Panc1 (cell line): ENCODE data around the gene NHSL1.

Source experiments
- CTCF ChIP-seq: fragments of 450-650 bp; IDR thresholded peaks from 2 replicates; pipeline ENCODE4 v1.5.1; 2017; ENCODE audit warnings: mild to moderate bottlenecking
- POLR2AphosphoS5 ChIP-seq: IDR thresholded peaks from 2 replicates; pipeline ENCODE4 v1.6.1; 2012; ENCODE audit warnings: mild to moderate bottlenecking, low read depth, low read length, moderate library complexity
- SIN3A ChIP-seq: IDR thresholded peaks from 2 replicates; pipeline ENCODE4 v1.6.1; 2012; ENCODE audit warnings: low read depth, mild to moderate bottlenecking, low read length, moderate library complexity, borderline replicate concordance; ENCODE audit not compliant: insufficient read depth
- TF ChIP-seq, protein P1 (sequence below), 2 experiments: IDR thresholded peaks; 2 replicates each; pipeline ENCODE4 v1.6.1; 2011 to 2012; ENCODE audit warnings: low read depth in 2 of 2, control low read depth in 1 of 2, low read length in 1 of 2, mild to moderate bottlenecking in 1 of 2, moderate library complexity in 1 of 2; ENCODE audit not compliant: insufficient read depth in 1 of 2

DNA sequence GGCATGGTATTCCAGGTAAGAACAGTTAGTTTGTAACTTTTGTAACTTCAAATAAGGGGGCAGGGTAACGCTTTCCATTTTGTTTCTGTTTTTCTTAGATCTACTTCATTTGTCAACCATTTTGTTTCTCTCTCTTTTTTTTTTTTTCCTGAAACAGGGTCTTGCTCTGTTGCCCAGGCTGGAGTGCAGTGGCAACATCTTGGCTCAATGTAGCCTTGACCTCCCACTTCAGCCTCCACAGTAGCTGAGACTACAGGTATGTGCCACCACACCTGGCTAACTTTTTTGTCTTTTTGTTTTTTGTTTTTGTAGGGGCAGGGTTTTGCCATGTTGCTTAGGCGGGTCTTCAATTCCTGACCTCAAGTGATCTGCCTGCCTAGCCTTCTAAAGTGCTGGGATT lies 32.1 kb upstream of the NHSL1 start:
- TF ChIP-seq CTCF (no peak), POLR2AphosphoS5 (no peak), SIN3A (no peak)
- TF ChIP-seq, protein P1, sequence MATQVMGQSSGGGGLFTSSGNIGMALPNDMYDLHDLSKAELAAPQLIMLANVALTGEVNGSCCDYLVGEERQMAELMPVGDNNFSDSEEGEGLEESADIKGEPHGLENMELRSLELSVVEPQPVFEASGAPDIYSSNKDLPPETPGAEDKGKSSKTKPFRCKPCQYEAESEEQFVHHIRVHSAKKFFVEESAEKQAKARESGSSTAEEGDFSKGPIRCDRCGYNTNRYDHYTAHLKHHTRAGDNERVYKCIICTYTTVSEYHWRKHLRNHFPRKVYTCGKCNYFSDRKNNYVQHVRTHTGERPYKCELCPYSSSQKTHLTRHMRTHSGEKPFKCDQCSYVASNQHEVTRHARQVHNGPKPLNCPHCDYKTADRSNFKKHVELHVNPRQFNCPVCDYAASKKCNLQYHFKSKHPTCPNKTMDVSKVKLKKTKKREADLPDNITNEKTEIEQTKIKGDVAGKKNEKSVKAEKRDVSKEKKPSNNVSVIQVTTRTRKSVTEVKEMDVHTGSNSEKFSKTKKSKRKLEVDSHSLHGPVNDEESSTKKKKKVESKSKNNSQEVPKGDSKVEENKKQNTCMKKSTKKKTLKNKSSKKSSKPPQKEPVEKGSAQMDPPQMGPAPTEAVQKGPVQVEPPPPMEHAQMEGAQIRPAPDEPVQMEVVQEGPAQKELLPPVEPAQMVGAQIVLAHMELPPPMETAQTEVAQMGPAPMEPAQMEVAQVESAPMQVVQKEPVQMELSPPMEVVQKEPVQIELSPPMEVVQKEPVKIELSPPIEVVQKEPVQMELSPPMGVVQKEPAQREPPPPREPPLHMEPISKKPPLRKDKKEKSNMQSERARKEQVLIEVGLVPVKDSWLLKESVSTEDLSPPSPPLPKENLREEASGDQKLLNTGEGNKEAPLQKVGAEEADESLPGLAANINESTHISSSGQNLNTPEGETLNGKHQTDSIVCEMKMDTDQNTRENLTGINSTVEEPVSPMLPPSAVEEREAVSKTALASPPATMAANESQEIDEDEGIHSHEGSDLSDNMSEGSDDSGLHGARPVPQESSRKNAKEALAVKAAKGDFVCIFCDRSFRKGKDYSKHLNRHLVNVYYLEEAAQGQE (IDR thresholded peaks at IDR 0.05; ENCODE audit: insufficient read depth in 1 of 2, low read depth in 2 of 2, low read length in 1 of 2): no peak
